Suprapubic skin (tissue), 4 donors: Measurements from ENCODE around the gene RETREG1. TPM values are rescaled to one million over a fixed set of nuclear protein-coding genes. Genes with fewer than 3 reads are reported as not detected.

ENCODE experiments used
- DNase-seq, 2 donors: peaks; one replicate each; pipeline ENCODE4 v3.0.0-alpha.2; 2019; ENCODE audit warnings: low spot score in 2 of 2
- H3K27ac ChIP-seq: fragments of 200-600 bp; sonication (generic); one replicate; pipeline ENCODE4 v1.5.1; 2019
- H3K27me3 ChIP-seq: fragments of 200-600 bp; sonication (generic); one replicate; pipeline ENCODE4 v1.5.1; 2019
- H3K36me3 ChIP-seq: fragments of 200-600 bp; sonication (generic); one replicate; pipeline ENCODE4 v1.5.1; 2019
- H3K4me1 ChIP-seq: fragments of 200-600 bp; sonication (generic); one replicate; pipeline ENCODE4 v1.5.1; 2019
- H3K4me3 ChIP-seq: fragments of 200-600 bp; sonication (generic); one replicate; pipeline ENCODE4 v1.5.1; 2019; ENCODE audit warnings: mild to moderate bottlenecking
- H3K9me3 ChIP-seq: fragments of 200-600 bp; sonication (generic); one replicate; pipeline ENCODE4 v1.5.1; 2019
- CTCF ChIP-seq, 2 donors: fragments of 200-600 bp in 1 of 2; fragments of 450-650 bp in 1 of 2; sonication (generic) in 1 of 2; IDR thresholded peaks; one replicate each; pipeline ENCODE4 v1.5.1; 2016 to 2019; ENCODE audit warnings: antibody characterized with exemption in 2 of 2, mild to moderate bottlenecking in 1 of 2, moderate library complexity in 1 of 2
- EP300 ChIP-seq: sonication (generic); formaldehyde crosslinking; IDR thresholded peaks from one replicate; pipeline ENCODE4 v1.6.1; 2017; ENCODE audit warnings: antibody characterized with exemption
- POLR2A ChIP-seq, 2 donors: fragments of 450-650 bp; IDR thresholded peaks; one replicate each; pipeline ENCODE4 v1.6.1; 2017; ENCODE audit warnings: antibody characterized with exemption in 2 of 2, mild to moderate bottlenecking in 2 of 2, moderate library complexity in 2 of 2
- POLR2AphosphoS5 ChIP-seq, 3 donors: sonication (generic); formaldehyde crosslinking; IDR thresholded peaks; one replicate each; pipeline ENCODE4 v1.6.1; 2017; ENCODE audit warnings: antibody characterized with exemption in 3 of 3
- WGBS: methylation state at CpG from one replicate; pipeline ENCODE4 v1.1.5; 2018; 5-methylcytosine and 5-hydroxymethylcytosine counted together
- total RNA-seq, 4 donors: library from RNA; depleted of rRNA; stranded (reverse); fragments of >200 nt; gene quantifications; one replicate each; pipeline ENCODE4 v1.1.0, GENCODE V29; 2016

The RETREG1 gene
- total RNA-seq, 4 donors from 2014 or later, result 24.7 to 47.3 (median 31.4) TPM

- no peak overlapping the region for H3K27ac ChIP-seq
- no peaks in the 10 kb centered on the region for H3K36me3 ChIP-seq
- no peaks in the 10 kb centered on the region for H3K9me3 ChIP-seq
- H3K27me3 ChIP-seq, result no peaks in the 10 kb centered on the region
- peak in 1 of 2 donors; percentile 37 for DNase-seq
- no peak overlapping the region for H3K4me3 ChIP-seq
- TF ChIP-seq CTCF (IDR thresholded peaks at IDR 0.05) (no peak), POLR2A (IDR thresholded peaks at IDR 0.05) (no peak), POLR2AphosphoS5 (IDR thresholded peaks at IDR 0.05) (no peak), EP300 (no peak)
- H3K4me1 ChIP-seq, result peaks cover 6% of the 10 kb centered on the region
- 69% methylated on average over 4 of the region's 5 CpGs for WGBS
Observed at GRCh38 chr5:16603295-16603694, 13.5 kb downstream of the RETREG1 start.

- TF ChIP-seq POLR2AphosphoS5 (IDR thresholded peaks at IDR 0.05), result no peak
- no peak for TF ChIP-seq POLR2A (IDR thresholded peaks at IDR 0.05)
- TF ChIP-seq EP300, result no peak
- no peak for TF ChIP-seq CTCF (IDR thresholded peaks at IDR 0.05)
Observed at GRCh38 chr5:16602182-16602581, 14.6 kb downstream of the RETREG1 start.

GRCh38 chr5:16600946-16601345 lies 15.9 kb downstream of the RETREG1 start:
- 81% methylated on average over 5 of the region's 5 CpGs for WGBS
- H3K4me3 ChIP-seq, result no peak overlapping the region
- no peaks in the 10 kb centered on the region for H3K9me3 ChIP-seq
- TF ChIP-seq POLR2AphosphoS5 (IDR thresholded peaks at IDR 0.05) (no peak), CTCF (IDR thresholded peaks at IDR 0.05) (no peak), EP300 (no peak), POLR2A (IDR thresholded peaks at IDR 0.05) (no peak)
- no peaks in the 10 kb centered on the region for H3K36me3 ChIP-seq
- H3K27me3 ChIP-seq, result no peaks in the 10 kb centered on the region
- H3K27ac ChIP-seq, result no peak overlapping the region
- H3K4me1 ChIP-seq, result peaks cover 10% of the 10 kb centered on the region
- DNase-seq, result peak in 1 of 2 donors; percentile 15

More at GRCh38 chr5:16602182-16602581, 14.6 kb downstream of the RETREG1 start:
- Histone ChIP-seq H3K27me3 (no peaks in the 10 kb centered on the region), H3K4me3 (no peak overlapping the region), H3K9me3 (no peaks in the 10 kb centered on the region), H3K27ac (no peak overlapping the region), H3K36me3 (no peaks in the 10 kb centered on the region), H3K4me1 (peaks cover 6% of the 10 kb centered on the region)
- DNase-seq, result peak in 1 of 2 donors; percentile 16
- WGBS, result 84% methylated on average over 10 of the region's 10 CpGs

- no peak for TF ChIP-seq EP300
- no peak for TF ChIP-seq POLR2A (IDR thresholded peaks at IDR 0.05)
- no peak for TF ChIP-seq POLR2AphosphoS5 (IDR thresholded peaks at IDR 0.05)
- no peak for TF ChIP-seq CTCF (IDR thresholded peaks at IDR 0.05)
- H3K4me3 ChIP-seq, result no peak overlapping the region
- H3K27me3 ChIP-seq, result no peaks in the 10 kb centered on the region
- peaks cover 13% of the 10 kb centered on the region for H3K4me1 ChIP-seq
- DNase-seq, result peak; percentile 73 to 77
- no peak overlapping the region for H3K27ac ChIP-seq
- H3K36me3 ChIP-seq, result no peaks in the 10 kb centered on the region
- no peaks in the 10 kb centered on the region for H3K9me3 ChIP-seq
- 31% methylated on average over 7 of the region's 7 CpGs for WGBS
Observed at GRCh38 chr5:16600397-16600796, 16.4 kb downstream of the RETREG1 start.

GRCh38 chr5:16597946-16598694 lies 18.7 kb downstream of the RETREG1 start:
- Histone ChIP-seq H3K27ac (no peak overlapping the region), H3K4me3 (no peak overlapping the region), H3K9me3 (no peaks in the 10 kb centered on the region), H3K27me3 (no peaks in the 10 kb centered on the region), H3K4me1 (peaks cover 13% of the 10 kb centered on the region), H3K36me3 (no peaks in the 10 kb centered on the region)
- WGBS, result 86% methylated on average over 10 of the region's 10 CpGs
- no peak for TF ChIP-seq EP300
- peak in 1 of 2 donors; percentile 38 for DNase-seq
